Measurements from ENCODE around the gene RABL2B.

RABL2B gene

DNA sequence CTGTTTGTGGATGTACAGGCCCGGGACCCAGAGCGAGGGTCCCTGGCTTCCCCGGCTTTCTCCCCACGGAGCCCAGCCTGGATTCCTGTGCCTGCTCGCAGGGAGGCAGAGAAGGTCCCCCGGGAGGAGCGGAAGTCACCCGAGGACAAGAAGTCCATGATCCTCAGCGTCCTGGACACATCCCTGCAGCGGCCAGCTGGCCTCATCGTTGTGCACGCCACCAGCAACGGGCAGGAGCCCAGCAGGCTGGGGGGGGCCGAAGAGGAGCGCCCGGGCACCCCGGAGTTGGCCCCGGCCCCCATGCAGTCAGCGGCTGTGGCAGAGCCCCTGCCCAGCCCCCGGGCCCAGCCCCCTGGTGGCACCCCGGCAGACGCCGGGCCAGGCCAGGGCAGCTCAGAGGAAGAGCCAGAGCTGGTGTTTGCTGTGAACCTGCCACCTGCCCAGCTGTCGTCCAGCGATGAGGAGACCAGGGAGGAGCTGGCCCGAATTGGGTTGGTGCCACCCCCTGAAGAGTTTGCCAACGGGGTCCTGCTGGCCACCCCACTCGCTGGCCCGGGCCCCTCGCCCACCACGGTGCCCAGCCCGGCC, 62.1 kb downstream of the RABL2B start:
- ATAC-seq (ENCODE audit: low read depth) (no peak), DNase-seq (ENCODE audit: low spot score) (no peak)
- Histone ChIP-seq H3K4me3 (ENCODE audit: severe bottlenecking) (no peak overlapping the region), H3K27ac (ENCODE audit: poor library complexity, severe bottlenecking) (no peak overlapping the region), H3K27me3 (ENCODE audit: insufficient read depth, poor library complexity, severe bottlenecking) (no peaks in the 10 kb centered on the region), H3K36me3 (ENCODE audit: low read depth) (no peaks in the 10 kb centered on the region), H3K4me1 (ENCODE audit: insufficient read depth, poor library complexity, severe bottlenecking) (no peaks in the 10 kb centered on the region), H3K9me3 (ENCODE audit: severe bottlenecking) (no peaks in the 10 kb centered on the region)
- TF ChIP-seq, protein P1, sequence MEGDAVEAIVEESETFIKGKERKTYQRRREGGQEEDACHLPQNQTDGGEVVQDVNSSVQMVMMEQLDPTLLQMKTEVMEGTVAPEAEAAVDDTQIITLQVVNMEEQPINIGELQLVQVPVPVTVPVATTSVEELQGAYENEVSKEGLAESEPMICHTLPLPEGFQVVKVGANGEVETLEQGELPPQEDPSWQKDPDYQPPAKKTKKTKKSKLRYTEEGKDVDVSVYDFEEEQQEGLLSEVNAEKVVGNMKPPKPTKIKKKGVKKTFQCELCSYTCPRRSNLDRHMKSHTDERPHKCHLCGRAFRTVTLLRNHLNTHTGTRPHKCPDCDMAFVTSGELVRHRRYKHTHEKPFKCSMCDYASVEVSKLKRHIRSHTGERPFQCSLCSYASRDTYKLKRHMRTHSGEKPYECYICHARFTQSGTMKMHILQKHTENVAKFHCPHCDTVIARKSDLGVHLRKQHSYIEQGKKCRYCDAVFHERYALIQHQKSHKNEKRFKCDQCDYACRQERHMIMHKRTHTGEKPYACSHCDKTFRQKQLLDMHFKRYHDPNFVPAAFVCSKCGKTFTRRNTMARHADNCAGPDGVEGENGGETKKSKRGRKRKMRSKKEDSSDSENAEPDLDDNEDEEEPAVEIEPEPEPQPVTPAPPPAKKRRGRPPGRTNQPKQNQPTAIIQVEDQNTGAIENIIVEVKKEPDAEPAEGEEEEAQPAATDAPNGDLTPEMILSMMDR (IDR thresholded peaks at IDR 0.05; ENCODE audit: poor library complexity, severe bottlenecking), result no peak

DNA sequence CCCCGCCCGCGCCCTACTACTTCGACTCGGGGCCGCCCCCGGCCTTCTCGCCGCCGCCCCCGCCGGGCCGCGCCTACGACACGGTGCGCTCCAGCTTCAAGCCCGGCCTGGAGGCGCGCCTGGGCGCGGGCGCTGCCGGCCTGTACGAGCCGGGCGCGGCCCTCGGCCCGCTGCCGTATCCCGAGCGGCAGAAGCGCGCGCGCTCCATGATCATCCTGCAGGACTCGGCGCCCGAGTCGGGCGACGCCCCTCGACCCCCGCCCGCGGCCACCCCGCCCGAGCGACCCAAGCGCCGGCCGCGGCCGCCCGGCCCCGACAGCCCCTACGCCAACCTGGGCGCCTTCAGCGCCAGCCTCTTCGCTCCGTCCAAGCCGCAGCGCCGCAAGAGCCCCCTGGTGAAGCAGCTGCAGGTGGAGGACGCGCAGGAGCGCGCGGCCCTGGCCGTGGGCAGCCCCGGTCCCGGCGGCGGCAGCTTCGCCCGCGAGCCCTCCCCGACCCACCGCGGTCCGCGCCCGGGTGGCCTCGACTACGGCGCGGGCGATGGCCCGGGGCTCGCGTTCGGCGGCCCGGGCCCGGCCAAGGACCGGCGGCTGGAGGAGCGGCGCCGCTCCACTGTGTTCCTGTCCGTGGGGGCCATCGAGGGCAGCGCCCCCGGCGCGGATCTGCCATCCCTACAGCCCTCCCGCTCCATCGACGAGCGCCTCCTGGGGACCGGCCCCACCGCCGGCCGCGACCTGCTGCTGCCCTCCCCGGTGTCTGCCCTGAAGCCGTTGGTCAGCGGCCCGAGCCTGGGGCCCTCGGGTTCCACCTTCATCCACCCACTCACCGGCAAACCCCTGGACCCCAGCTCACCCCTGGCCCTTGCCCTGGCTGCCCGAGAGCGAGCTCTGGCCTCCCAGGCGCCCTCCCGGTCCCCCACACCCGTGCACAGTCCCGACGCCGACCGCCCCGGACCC, 62.9 kb downstream of the RABL2B start:
- DNase-seq (ENCODE audit: low spot score), result no peak
- ATAC-seq (ENCODE audit: low read depth), result no peak
- Histone ChIP-seq H3K4me3 (ENCODE audit: severe bottlenecking) (no peak overlapping the region), H3K36me3 (ENCODE audit: low read depth) (no peaks in the 10 kb centered on the region), H3K4me1 (ENCODE audit: insufficient read depth, poor library complexity, severe bottlenecking) (no peaks in the 10 kb centered on the region), H3K27ac (ENCODE audit: poor library complexity, severe bottlenecking) (no peak overlapping the region), H3K9me3 (ENCODE audit: severe bottlenecking) (no peaks in the 10 kb centered on the region), H3K27me3 (ENCODE audit: insufficient read depth, poor library complexity, severe bottlenecking) (no peaks in the 10 kb centered on the region)
- TF ChIP-seq, protein P1 (IDR thresholded peaks at IDR 0.05; ENCODE audit: poor library complexity, severe bottlenecking), result no peak

DNA sequence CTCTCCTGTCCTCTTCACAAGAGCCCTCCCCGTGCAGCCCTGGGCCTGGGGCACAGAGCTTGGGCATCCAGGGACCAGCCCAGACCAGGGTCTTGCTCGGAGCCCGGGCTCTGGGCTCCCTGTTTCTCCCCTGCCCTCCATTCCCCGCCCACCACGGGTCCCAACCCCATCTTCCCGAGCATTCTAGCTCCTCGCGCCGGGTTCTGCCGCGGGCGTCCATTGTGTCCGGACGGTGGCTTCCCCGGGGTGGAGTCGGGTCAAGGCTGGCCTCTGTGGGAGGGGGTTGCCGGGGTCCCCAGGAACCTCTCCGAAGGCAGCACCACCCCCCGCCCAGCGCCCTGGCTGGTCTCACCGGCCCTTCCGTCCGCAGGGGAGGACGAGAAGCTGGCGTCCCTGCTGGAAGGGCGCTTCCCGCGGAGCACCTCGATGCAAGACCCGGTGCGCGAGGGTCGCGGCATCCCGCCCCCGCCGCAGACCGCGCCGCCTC, 63.6 kb downstream of the RABL2B start:
- DNase-seq (ENCODE audit: low spot score) (no peak), ATAC-seq (ENCODE audit: low read depth) (no peak)
- Histone ChIP-seq H3K9me3 (ENCODE audit: severe bottlenecking) (no peaks in the 10 kb centered on the region), H3K4me3 (ENCODE audit: severe bottlenecking) (no peak overlapping the region), H3K4me1 (ENCODE audit: insufficient read depth, poor library complexity, severe bottlenecking) (no peaks in the 10 kb centered on the region), H3K27me3 (ENCODE audit: insufficient read depth, poor library complexity, severe bottlenecking) (no peaks in the 10 kb centered on the region), H3K27ac (ENCODE audit: poor library complexity, severe bottlenecking) (no peak overlapping the region), H3K36me3 (ENCODE audit: low read depth) (no peaks in the 10 kb centered on the region)
- TF ChIP-seq, protein P1 (IDR thresholded peaks at IDR 0.05; ENCODE audit: poor library complexity, severe bottlenecking), result no peak

DNA sequence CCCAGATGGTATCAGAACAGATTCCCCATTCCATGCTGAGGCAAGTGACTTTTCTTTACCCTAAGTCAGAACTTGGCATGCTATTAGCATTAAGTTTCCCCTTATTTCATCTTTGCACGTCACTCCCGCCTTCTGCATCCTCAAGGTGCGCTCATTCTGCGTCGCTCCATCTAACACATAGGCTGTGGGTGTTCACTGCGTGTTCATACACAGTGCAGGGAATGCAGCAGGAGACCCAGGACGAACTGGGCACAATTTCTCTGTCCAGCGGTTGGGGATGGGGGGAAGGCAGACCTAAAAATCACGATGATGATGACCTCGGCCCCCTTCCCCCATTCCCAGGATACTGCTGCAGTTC, 65.1 kb downstream of the RABL2B start:
- Histone ChIP-seq H3K27ac (ENCODE audit: poor library complexity, severe bottlenecking) (no peak overlapping the region), H3K4me1 (ENCODE audit: insufficient read depth, poor library complexity, severe bottlenecking) (no peaks in the 10 kb centered on the region), H3K4me3 (ENCODE audit: severe bottlenecking) (no peak overlapping the region), H3K36me3 (ENCODE audit: low read depth) (no peaks in the 10 kb centered on the region), H3K27me3 (ENCODE audit: insufficient read depth, poor library complexity, severe bottlenecking) (no peaks in the 10 kb centered on the region), H3K9me3 (ENCODE audit: severe bottlenecking) (no peaks in the 10 kb centered on the region)
- no peak for DNase-seq (ENCODE audit: low spot score)
- ATAC-seq (ENCODE audit: low read depth), result no peak
- TF ChIP-seq, protein P1 (IDR thresholded peaks at IDR 0.05; ENCODE audit: poor library complexity, severe bottlenecking), result no peak

All from RWPE2 (cell line).